Lower leg skin (tissue), 3 donors: Measurements from ENCODE around the gene NECAB2.

Experiments used
- CTCF ChIP-seq, 3 donors: fragments of 450-650 bp; IDR thresholded peaks; one replicate each; pipeline ENCODE4 v1.5.1; 2016; ENCODE audit warnings: antibody characterized with exemption in 3 of 3, mild to moderate bottlenecking in 3 of 3, moderate library complexity in 2 of 3
- POLR2A ChIP-seq, 2 donors: fragments of 450-650 bp; IDR thresholded peaks; one replicate each; pipeline ENCODE4 v1.6.1; 2016 to 2017; ENCODE audit warnings: antibody characterized with exemption in 2 of 2, mild to moderate bottlenecking in 1 of 2, moderate library complexity in 1 of 2

GRCh38 chr16:83965444-83966152, 2.4 kb upstream of the NECAB2 start:
- no peak for TF ChIP-seq CTCF (IDR thresholded peaks at IDR 0.05)
- no peak for TF ChIP-seq POLR2A (IDR thresholded peaks at IDR 0.05)
